HG03097 (cell line): Measurements from ENCODE around the gene PFDN1.

Experiments used
- ATAC-seq: cut with Tn5 transposase; IDR thresholded peaks from one replicate; pipeline ENCODE4 v1.9.1; 2021; ENCODE audit not compliant: unreplicated experiment, low FRiP score

PFDN1 gene

GRCh38 chr5:140299056-140299455, 3.8 kb downstream of the PFDN1 start:
- ATAC-seq: no peak

GRCh38 chr5:140298183-140298601, 4.7 kb downstream of the PFDN1 start:
- ATAC-seq: no peak

- no peak for ATAC-seq
These were observed 5.6 kb downstream of the PFDN1 start for GRCh38 chr5:140297283-140297682.

GRCh38 chr5:140296289-140296688, 6.6 kb downstream of the PFDN1 start:
- ATAC-seq: no peak

GRCh38 chr5:140295414-140295813, 7.5 kb downstream of the PFDN1 start:
- no peak for ATAC-seq

- ATAC-seq: no peak
These were observed 8.1 kb downstream of the PFDN1 start for GRCh38 chr5:140294753-140295152.

GRCh38 chr5:140293849-140294100, 9.1 kb downstream of the PFDN1 start:
- ATAC-seq: no peak

GRCh38 chr5:140293091-140293848, 9.6 kb downstream of the PFDN1 start:
- ATAC-seq: no peak

GRCh38 chr5:140292212-140293036, 10.5 kb downstream of the PFDN1 start:
- ATAC-seq: no peak

- no peak for ATAC-seq
These were observed 14.9 kb downstream of the PFDN1 start for GRCh38 chr5:140287801-140288521.

- ATAC-seq: no peak
These were observed 16.5 kb downstream of the PFDN1 start for GRCh38 chr5:140286424-140286823.

GRCh38 chr5:140284013-140284412, 18.9 kb downstream of the PFDN1 start:
- no peak for ATAC-seq

- ATAC-seq: no peak
These were observed 20.6 kb downstream of the PFDN1 start for GRCh38 chr5:140282266-140282665.

- no peak for ATAC-seq
These were observed 27.1 kb downstream of the PFDN1 start for GRCh38 chr5:140275837-140276236.

- no peak for ATAC-seq
These were observed 29.5 kb downstream of the PFDN1 start for GRCh38 chr5:140273401-140273877.

GRCh38 chr5:140270008-140270407, 32.9 kb downstream of the PFDN1 start:
- ATAC-seq: no peak

GRCh38 chr5:140267559-140268018, 35.3 kb downstream of the PFDN1 start:
- ATAC-seq: no peak

GRCh38 chr5:140267201-140267540, 35.7 kb downstream of the PFDN1 start:
- ATAC-seq: no peak

GRCh38 chr5:140266471-140267200, 36.3 kb downstream of the PFDN1 start:
- ATAC-seq: no peak

GRCh38 chr5:140265845-140266244, 37.1 kb downstream of the PFDN1 start:
- no peak for ATAC-seq

- ATAC-seq: no peak
These were observed 40.1 kb downstream of the PFDN1 start for GRCh38 chr5:140262839-140263238.
